ENCODE results near the gene OSBPL10.
A peak's percentile ranks its signal among the peaks of the same experiment; 100 is the strongest.

Gene OSBPL10

GRCh38 chr3:31959951-31960792 is 20.9 kb downstream of the OSBPL10 start:
- no peak for TF ChIP-seq CTCF (IDR thresholded peaks at IDR 0.05)
- no peak for DNase-seq
- Mint-ChIP-seq H3K27ac (peak overlapping the region; percentile 96), H3K4me3 (peak overlapping the region; percentile 63), H3K9me3 (peaks cover 20% of the 10 kb centered on the region), H3K4me1 (peaks cover 39% of the 10 kb centered on the region), H3K36me3 (ENCODE audit: low read depth) (peaks cover 20% of the 10 kb centered on the region), H3K27me3 (ENCODE audit: low read depth, poor library complexity) (no peaks in the 10 kb centered on the region)

GRCh38 chr3:31959251-31959650 is 21.8 kb downstream of the OSBPL10 start:
- TF ChIP-seq CTCF (IDR thresholded peaks at IDR 0.05), result no peak
- Mint-ChIP-seq H3K4me1 (peaks cover 39% of the 10 kb centered on the region), H3K4me3 (peak overlapping the region; percentile 38), H3K36me3 (ENCODE audit: low read depth) (peaks cover 29% of the 10 kb centered on the region), H3K27ac (peak overlapping the region; percentile 96), H3K9me3 (peaks cover 29% of the 10 kb centered on the region), H3K27me3 (ENCODE audit: low read depth, poor library complexity) (no peaks in the 10 kb centered on the region)
- DNase-seq, result no peak

- Mint-ChIP-seq H3K27ac (peak overlapping the region; percentile 96), H3K4me3 (peak overlapping the region; percentile 38), H3K27me3 (ENCODE audit: low read depth, poor library complexity) (no peaks in the 10 kb centered on the region), H3K9me3 (peaks cover 31% of the 10 kb centered on the region), H3K36me3 (ENCODE audit: low read depth) (peaks cover 33% of the 10 kb centered on the region), H3K4me1 (peaks cover 39% of the 10 kb centered on the region)
- DNase-seq, result no peak
- TF ChIP-seq CTCF (IDR thresholded peaks at IDR 0.05), result no peak
These were observed 22.3 kb downstream of the OSBPL10 start for GRCh38 chr3:31958701-31959152.

- DNase-seq, result no peak
- TF ChIP-seq CTCF (IDR thresholded peaks at IDR 0.05), result no peak
- H3K27ac Mint-ChIP-seq, result no peak overlapping the region
- peaks cover 41% of the 10 kb centered on the region for H3K36me3 Mint-ChIP-seq (ENCODE audit: low read depth)
- H3K9me3 Mint-ChIP-seq, result peaks cover 34% of the 10 kb centered on the region
- peaks cover 43% of the 10 kb centered on the region for H3K4me1 Mint-ChIP-seq
- H3K4me3 Mint-ChIP-seq, result no peak overlapping the region
- H3K27me3 Mint-ChIP-seq (ENCODE audit: low read depth, poor library complexity), result peaks cover 3% of the 10 kb centered on the region
These were observed 24.0 kb downstream of the OSBPL10 start for GRCh38 chr3:31957106-31957505.

GRCh38 chr3:31955581-31955980 is 25.5 kb downstream of the OSBPL10 start:
- peaks cover 52% of the 10 kb centered on the region for H3K36me3 Mint-ChIP-seq (ENCODE audit: low read depth)
- no peak overlapping the region for H3K4me3 Mint-ChIP-seq
- H3K4me1 Mint-ChIP-seq, result peaks cover 36% of the 10 kb centered on the region

More at GRCh38 chr3:31955581-31955980, 25.5 kb downstream of the OSBPL10 start:
- Mint-ChIP-seq H3K27ac (no peak overlapping the region), H3K27me3 (ENCODE audit: low read depth, poor library complexity) (peaks cover 3% of the 10 kb centered on the region), H3K9me3 (peaks cover 42% of the 10 kb centered on the region)
- DNase-seq, result no peak
- TF ChIP-seq CTCF (IDR thresholded peaks at IDR 0.05), result no peak

Measured in nephron progenitor cell (in vitro differentiated cells).